Inflammatory macrophage treated with lipopolysaccharide for 1 hour (primary cell): ENCODE results near the gene SPON1.
A peak's percentile ranks its signal among the peaks of the same experiment; 100 is the strongest.

Experiments used
- DNase-seq, 2 donors: peaks; one replicate each; pipeline ENCODE4 v3.0.0-alpha.2; 2020 to 2022

Gene SPON1

DNA sequence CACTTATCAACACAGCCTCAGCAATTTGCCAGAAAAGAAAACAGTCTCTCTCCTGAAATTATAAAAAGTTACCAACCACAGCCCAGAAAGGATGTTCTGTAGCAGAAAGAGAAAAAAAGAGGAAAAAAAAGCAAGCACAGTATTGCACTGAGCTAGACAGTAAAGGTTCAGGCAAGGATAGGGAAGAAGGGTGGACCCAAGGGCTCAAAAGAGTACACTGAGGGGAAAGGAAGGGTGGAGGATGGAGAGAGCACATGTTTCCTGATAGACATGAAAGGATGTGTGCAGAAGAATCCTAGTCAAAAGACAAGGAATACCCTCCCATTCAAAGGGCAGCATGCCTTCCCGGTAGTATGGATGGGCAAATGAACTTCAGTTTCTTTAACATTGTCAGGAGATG is 337.4 kb downstream of the SPON1 start:
- no peak for DNase-seq

DNA sequence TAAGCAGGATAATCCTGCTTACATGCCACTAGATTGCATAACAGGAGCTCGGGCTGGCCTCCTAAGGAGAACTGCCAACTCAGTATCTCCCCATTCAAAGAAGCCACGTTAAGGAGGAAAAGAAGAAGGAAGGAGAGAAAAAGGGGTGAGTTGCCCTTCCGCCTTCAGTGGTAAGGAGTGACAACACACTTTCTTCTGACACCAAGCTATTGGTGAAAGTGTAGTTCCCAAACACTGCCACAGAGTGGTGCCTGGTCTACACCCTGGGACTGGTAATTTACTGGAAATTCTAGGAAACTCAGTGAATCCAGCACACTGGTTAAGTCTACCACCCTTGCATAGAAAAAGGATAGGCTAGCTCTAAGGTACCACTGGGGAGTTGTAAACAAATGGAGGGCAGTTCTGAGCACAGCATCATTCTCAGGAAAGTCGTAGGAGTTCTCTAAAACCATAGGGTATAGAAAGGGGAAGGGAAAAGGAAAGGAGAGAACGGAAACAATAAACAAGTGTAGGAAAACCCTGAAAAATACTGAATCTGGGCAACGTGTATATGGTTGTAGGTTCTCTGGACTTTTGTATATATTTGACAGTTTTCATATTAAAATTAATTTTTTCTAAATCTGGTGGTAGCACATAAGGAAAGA is 338.3 kb downstream of the SPON1 start:
- peak; percentile 44 to 47 for DNase-seq

DNA sequence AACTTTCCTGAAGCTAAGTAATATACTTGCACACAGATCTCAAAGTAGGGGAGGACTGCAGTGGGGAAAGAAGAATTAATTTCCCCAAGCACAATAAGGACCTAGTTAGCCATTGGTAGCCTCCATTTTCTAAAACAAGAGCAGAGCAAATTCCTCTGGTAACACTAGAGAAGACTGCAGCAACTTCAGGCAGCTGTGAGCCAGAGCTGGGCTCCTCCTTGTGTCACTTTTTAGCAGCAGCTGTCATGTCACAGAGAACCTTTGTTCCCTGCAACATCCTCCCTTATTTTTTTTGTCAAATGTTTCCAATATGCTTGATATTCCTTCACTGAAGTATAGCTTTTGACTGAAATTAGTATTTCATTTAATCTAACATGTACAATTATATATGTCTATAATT is 342.1 kb downstream of the SPON1 start:
- DNase-seq: no peak

DNA sequence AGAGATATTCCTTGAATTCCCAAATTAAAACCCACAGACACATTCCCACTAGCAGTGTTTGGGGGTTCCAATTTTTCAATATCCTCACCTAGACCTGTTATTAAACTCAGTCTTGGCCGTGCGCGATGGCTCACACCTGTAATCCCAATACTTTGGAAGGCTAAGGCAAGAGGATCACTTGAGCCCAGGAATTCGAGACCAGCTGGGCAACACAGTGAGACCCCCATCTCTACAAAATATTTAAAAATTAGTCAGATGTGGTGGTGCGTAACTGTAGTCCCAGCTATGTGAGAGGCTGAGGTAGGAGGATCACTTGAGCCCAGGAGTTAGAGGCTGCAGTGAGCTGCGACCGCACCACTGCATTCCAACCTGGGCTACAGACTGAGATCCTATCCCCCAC is 343.1 kb downstream of the SPON1 start:
- no peak for DNase-seq

DNA sequence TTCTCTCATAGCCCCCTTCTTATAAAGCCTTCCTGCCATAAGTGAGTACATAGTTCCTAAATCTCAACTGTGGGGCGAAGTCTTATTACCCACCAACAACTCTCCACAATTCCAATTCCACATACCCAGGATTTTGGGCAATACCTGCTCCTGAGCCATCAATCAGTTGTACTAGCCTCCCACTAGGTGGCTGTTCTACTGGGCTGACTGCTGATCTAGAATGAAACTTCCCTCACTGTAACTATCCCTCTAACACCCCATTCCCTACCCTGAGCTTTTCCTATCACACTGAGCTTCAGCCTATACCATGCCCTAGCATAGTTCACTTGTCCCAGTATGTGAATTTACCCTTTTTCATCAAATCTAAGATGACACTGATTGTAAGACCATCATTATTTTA is 344.0 kb downstream of the SPON1 start:
- no peak for DNase-seq

DNA sequence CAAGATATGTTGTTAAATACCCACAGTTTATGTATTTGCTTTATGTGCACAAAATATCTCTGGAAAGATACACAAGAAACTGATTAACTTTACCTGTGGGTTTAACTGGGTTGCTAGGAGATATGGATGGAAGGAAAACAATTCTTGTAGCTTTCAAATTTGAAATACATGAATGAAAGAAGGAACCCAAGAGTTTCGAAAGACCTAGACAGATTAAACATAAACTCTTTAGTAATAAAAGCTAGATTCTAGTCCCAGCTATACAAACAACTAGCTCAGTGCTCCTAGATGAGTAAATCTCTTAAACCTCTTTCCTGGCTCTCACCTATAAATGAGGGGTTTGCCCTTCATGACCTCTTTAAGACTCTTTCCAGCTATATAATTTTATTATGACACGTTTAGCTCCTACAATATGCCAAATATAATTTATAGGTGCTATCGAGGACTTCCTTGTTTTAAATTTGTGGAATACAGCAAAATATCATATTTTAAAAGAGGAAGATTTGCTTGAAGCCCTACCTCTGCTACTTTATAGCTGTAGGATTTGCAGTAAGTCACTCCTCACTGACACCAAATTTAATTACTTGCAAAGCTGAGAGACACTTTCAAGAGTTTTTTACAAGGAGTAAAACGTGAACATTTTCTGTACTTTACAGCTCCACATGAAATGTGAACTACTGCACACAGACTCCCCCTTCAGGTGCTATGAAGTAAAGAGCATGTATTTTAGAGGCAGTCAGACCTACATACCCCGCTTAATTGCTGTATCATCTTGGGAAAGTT is 345.8 kb downstream of the SPON1 start:
- DNase-seq: peak; percentile 18 to 45

DNA sequence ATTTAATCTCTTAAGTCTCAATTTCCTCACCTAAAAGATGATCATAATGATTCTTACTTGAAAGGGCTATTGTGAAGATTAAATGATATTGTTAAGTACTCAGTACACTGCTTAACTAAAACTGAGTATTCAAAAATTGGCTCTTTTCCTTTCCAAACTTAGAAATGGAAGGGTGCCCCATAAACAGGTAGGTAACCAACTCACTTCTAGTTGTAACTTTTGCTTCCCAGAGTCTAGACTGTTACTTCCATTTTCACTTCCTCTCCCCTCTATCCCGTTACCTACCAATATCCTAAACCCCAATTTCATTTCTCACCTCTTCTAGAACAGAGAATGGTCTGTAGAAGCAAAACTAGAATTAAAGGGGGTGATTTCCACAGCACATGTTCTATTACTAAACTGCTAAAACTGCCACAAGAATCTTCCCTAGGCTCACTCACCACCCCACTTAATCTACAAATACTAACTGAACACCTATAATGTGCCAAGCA is 346.4 kb downstream of the SPON1 start:
- DNase-seq: no peak

DNA sequence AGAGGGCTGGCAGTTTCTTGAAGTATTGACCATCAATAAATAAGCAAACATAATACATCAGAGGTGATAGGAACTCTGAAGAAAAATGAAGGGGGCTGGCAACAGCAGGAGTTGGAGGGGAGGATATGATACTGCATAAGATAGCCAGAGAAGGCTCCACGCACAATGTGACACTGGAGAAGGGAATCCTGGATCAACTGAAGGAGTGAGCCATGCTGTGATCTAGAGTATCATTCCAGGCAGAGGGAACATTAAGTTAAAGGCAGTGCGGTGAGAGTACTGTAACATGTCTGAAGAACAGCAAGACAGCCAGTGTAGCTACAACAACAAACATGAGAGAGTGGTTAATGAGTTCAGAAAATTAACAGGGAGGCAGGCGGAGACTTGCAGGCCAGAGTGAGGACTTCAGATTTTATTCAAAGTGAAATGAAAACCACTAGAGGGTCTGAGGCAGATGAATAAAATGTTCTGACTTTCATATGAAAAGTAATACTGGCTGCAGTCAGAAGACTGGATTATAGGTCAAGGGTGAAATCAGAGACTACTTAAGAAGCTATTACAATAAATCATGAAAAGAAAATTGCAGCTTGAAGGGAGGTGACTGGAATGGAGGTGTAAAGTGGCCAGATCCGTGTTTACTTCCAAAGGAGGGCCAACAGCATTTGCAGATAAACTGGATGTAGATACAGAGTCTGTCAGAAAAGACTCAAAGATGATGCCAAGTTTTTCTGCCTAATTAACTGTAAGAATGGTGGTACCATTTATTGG is 347.1 kb downstream of the SPON1 start:
- no peak for DNase-seq

DNA sequence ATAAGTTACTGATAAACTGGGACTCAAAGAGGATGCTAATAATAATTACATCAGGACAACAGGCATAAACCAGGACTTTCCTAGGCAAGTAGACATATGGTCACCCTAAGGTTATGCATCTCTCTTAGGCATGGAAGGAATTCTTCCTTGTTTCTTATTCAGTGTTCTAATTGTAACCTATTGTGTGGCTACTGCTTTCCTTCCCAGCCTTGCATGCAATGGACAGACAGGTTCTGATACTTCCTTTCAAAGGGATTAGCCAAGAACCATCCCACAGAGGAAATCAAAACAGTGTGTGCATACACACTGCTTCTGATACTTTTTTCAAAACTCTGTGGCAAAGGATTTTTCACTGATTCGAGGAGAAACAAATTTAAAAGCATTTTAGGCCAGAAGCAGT is 348.2 kb downstream of the SPON1 start:
- DNase-seq: no peak

DNA sequence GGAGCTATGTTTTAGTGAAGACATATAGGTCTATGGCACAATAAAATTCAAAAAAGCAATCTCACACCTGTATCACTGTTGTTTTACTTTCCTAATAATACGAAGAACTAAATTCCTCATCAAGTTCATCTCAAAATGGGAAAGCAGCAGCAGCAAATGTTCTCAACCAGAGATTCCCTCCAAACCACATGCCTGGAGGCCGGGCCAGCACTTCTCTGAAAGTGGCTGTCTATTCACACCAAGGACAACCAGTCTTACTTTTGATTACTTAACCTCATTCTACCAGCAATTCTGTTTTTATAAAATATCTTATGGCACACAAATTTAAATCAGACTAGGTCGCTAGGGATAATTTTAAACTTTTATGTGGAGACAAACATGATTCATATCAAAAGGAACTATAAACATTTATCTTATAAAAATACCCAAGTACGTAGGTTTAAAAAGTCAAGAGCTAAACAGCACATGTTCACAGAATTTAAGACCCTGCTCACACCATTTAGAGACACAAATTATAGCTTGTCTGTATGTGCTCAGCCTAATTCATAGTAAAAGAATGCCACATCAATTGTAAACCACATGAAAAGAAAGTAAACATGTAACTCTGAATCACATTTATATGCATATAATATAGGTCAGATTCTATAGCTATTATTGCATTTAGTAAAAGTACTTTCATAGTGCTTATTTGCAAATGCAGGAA is 350.4 kb downstream of the SPON1 start:
- no peak for DNase-seq

DNA sequence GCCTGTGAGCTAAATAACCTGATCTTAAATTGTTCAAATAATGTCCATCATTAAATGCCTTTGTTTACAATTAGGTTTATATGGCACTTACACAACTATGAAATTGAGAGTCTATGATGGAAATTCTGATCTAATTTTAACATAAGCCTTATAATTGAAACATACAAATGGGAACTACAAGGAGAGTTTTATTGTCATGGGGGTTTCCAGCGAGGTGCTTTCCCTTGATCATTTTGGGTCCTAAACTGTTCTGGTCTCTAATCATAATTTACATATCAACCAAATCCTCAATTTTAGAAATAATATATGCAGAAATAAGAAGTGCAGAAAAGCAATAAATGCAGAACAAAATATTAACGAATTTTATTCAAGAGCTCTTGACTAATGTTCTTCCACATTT is 351.6 kb downstream of the SPON1 start:
- peak in 1 of 2 donors; percentile 5 for DNase-seq

DNA sequence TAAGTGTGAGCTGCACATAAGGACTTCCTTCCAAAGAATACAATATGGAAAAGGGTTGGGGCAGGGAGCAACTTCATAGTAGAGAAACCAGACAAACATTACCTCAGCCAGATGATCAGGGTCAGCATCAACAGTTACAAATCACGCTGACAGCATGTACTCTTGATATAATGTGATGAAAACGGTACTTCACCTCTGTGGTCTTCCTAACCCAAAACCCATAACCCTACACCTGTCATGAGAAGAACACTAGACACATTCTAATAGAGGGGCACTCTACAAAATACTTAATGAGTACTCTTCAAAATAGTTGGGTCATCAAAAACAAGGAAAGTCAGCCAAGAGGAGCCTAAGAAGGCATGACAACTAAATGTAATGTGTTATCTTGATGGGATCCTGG is 352.6 kb downstream of the SPON1 start:
- DNase-seq: no peak
